H1 (cell line): ENCODE data around the gene FCN2. TPM values are rescaled to one million over a fixed set of nuclear protein-coding genes. Genes with fewer than 3 reads are reported as not detected.

Source experiments
- CTCF ChIA-PET: fragments of 300-600 bp; sonication (Branson Sonifier 250); formaldehyde crosslinking; loops from one replicate; lab custom pipeline; 2021; ENCODE audit not compliant: partially characterized antibody; lab: Charles Lee
- POLR2A ChIA-PET: fragments of 300-600 bp; sonication (Branson Sonifier 250); formaldehyde crosslinking; loops from one replicate; lab custom pipeline; 2021; ENCODE audit warnings: inconsistent platforms; ENCODE audit not compliant: partially characterized antibody; lab: Charles Lee
- DNase-seq, 2 experiments: peaks; one replicate each; pipeline versions ENCODE4 v3.0.0 to v3.0.0-alpha.2; 2010 to 2022; ENCODE audit warnings: low spot score in 2 of 2, low read depth in 1 of 2, mixed read lengths in 1 of 2
- FAIRE-seq: peaks from 2 replicates; lab custom pipeline; 2011; peaks lifted over from hg19 to GRCh38; lab: Jason Lieb, UNC
- H2AFZ ChIP-seq: 2 replicates; pipeline ENCODE4 v1.8.1; 2012; ENCODE audit warnings: low read length, inconsistent platforms
- H2AK5ac ChIP-seq: 2 replicates; pipeline ENCODE4 v1.6.1; 2013; ENCODE audit warnings: low read depth, low read length
- H2BK120ac ChIP-seq: replicated peaks from 2 replicates; pipeline ENCODE3; 2013; ENCODE audit warnings: low read depth, low read length, inconsistent platforms
- H2BK12ac ChIP-seq: 2 replicates; pipeline ENCODE4 v1.6.1; 2013; ENCODE audit warnings: low read depth, low read length
- H2BK15ac ChIP-seq: 2 replicates; pipeline ENCODE4 v1.6.1; 2013; ENCODE audit warnings: low read length
- H2BK20ac ChIP-seq: 2 replicates; pipeline ENCODE4 v1.6.1; 2013; ENCODE audit warnings: low read length
- H2BK5ac ChIP-seq: 2 replicates; pipeline ENCODE4 v1.6.1; 2013; ENCODE audit warnings: low read depth, low read length
- H3K14ac ChIP-seq: 2 replicates; pipeline ENCODE4 v1.6.1; 2013; ENCODE audit warnings: inconsistent platforms; ENCODE audit not compliant: insufficient read length
- H3K18ac ChIP-seq: 2 replicates; pipeline ENCODE4 v1.6.1; 2013; ENCODE audit warnings: low read length; ENCODE audit errors: extremely low read depth
- H3K23ac ChIP-seq: 2 replicates; pipeline ENCODE4 v1.6.1; 2013; ENCODE audit warnings: inconsistent platforms; ENCODE audit not compliant: insufficient read length
- H3K23me2 ChIP-seq: 2 replicates; pipeline ENCODE4 v1.6.1; 2013; ENCODE audit warnings: low read depth, low read length
- H3K27ac ChIP-seq: 2 replicates; pipeline ENCODE4 v1.6.1; 2011; ENCODE audit warnings: low read depth, low read length, inconsistent platforms
- H3K27me3 ChIP-seq, 4 experiments: replicated peaks in 1 of 4; 1 replicate in 1 of 4; 2 replicates in 3 of 4; pipeline versions ENCODE4 v1.6.1 to v1.8.1; 2011 to 2013; ENCODE audit warnings: low read length in 3 of 4, mild to moderate bottlenecking in 3 of 4, inconsistent platforms in 2 of 4, mixed read lengths in 2 of 4, moderate library complexity in 1 of 4; ENCODE audit not compliant: control insufficient read depth in 3 of 4, insufficient read depth in 3 of 4; ENCODE audit errors: extremely low read depth in 1 of 4
- H3K36me3 ChIP-seq, 4 experiments: 2 replicates each; pipeline versions ENCODE4 v1.6.1 to v1.8.1; 2011 to 2013; ENCODE audit warnings: mild to moderate bottlenecking in 4 of 4, low read length in 3 of 4, moderate library complexity in 2 of 4, control low read depth in 1 of 4, inconsistent platforms in 1 of 4; ENCODE audit not compliant: insufficient read depth in 4 of 4, control insufficient read depth in 2 of 4
- H3K4ac ChIP-seq: replicated peaks from 2 replicates; pipeline ENCODE3; 2013; ENCODE audit warnings: low read length, low read depth, mixed read lengths, inconsistent platforms; ENCODE audit not compliant: insufficient read length
- H3K4me1 ChIP-seq, 4 experiments: replicated peaks in 1 of 4; 1 replicate in 1 of 4; 2 replicates in 3 of 4; pipeline versions ENCODE4 v1.6.1 to v1.8.1; 2011 to 2013; ENCODE audit warnings: low read length in 3 of 4, inconsistent platforms in 2 of 4, mixed read lengths in 1 of 4; ENCODE audit not compliant: insufficient read depth in 4 of 4, control insufficient read depth in 3 of 4
- H3K4me2 ChIP-seq, 2 experiments: 2 replicates each; pipeline versions ENCODE4 v1.6.1 to v1.8.1; 2011 to 2013; ENCODE audit warnings: low read depth in 2 of 2, low read length in 2 of 2, control low read depth in 1 of 2, inconsistent platforms in 1 of 2, mild to moderate bottlenecking in 1 of 2; ENCODE audit not compliant: insufficient read depth in 1 of 2
- H3K4me3 ChIP-seq, 4 experiments: fragments of 200-600, 300-600 bp in 1 of 4; sonication (generic), shearing (Covaris generic), sonication (Bioruptor Twin) in 1 of 4; 2 replicates each; pipeline versions ENCODE4 v1.5.1 to v1.8.1; 2011 to 2016; ENCODE audit warnings: low read length in 4 of 4, low read depth in 3 of 4, control low read depth in 2 of 4, inconsistent platforms in 2 of 4, mild to moderate bottlenecking in 2 of 4, mixed read lengths in 1 of 4, moderate library complexity in 1 of 4; ENCODE audit not compliant: insufficient read depth in 2 of 4; ENCODE audit errors: extremely low read depth in 1 of 4
- H3K56ac ChIP-seq: replicated peaks from 2 replicates; pipeline ENCODE3; 2013; ENCODE audit warnings: low read depth, mild to moderate bottlenecking, mixed read lengths, low read length, inconsistent platforms; ENCODE audit not compliant: insufficient read length
- H3K79me1 ChIP-seq: 2 replicates; pipeline ENCODE4 v1.6.1; 2013; ENCODE audit warnings: low read depth, low read length, control low read depth
- H3K79me2 ChIP-seq, 2 experiments: 2 replicates each; pipeline versions ENCODE4 v1.6.1 to v1.8.1; 2012 to 2013; ENCODE audit warnings: low read length in 2 of 2, mild to moderate bottlenecking in 2 of 2, inconsistent platforms in 1 of 2; ENCODE audit not compliant: insufficient read depth in 2 of 2, control insufficient read depth in 1 of 2
- H3K9ac ChIP-seq, 4 experiments: replicated peaks in 1 of 4; 1 replicate in 1 of 4; 2 replicates in 3 of 4; pipeline versions ENCODE4 v1.6.1 to v1.8.1; 2011 to 2013; ENCODE audit warnings: low read depth in 3 of 4, low read length in 3 of 4, control low read depth in 2 of 4, mild to moderate bottlenecking in 2 of 4, moderate library complexity in 2 of 4, inconsistent platforms in 1 of 4; ENCODE audit errors: extremely low read depth in 1 of 4
- H3K9me3 ChIP-seq, 2 experiments: 2 replicates each; pipeline versions ENCODE4 v1.6.1 to v1.8.1; 2012 to 2013; ENCODE audit warnings: mild to moderate bottlenecking in 2 of 2, moderate library complexity in 2 of 2, control low read depth in 1 of 2, inconsistent platforms in 1 of 2, low read depth in 1 of 2, low read length in 1 of 2, mixed read lengths in 1 of 2; ENCODE audit not compliant: insufficient read depth in 2 of 2
- H4K20me1 ChIP-seq, 2 experiments: replicated peaks in 1 of 2; 2 replicates each; pipeline versions ENCODE3 to v1.8.1; 2011 to 2013; ENCODE audit warnings: inconsistent platforms in 2 of 2, low read length in 2 of 2, mild to moderate bottlenecking in 1 of 2; ENCODE audit not compliant: insufficient read depth in 2 of 2, control insufficient read depth in 1 of 2
- H4K5ac ChIP-seq: 2 replicates; pipeline ENCODE4 v1.6.1; 2013; ENCODE audit warnings: low read length, low read depth, mixed read lengths, inconsistent platforms; ENCODE audit not compliant: insufficient read length
- H4K8ac ChIP-seq: 2 replicates; pipeline ENCODE4 v1.8.0; 2013; ENCODE audit warnings: mild to moderate bottlenecking, moderate library complexity, low read length, inconsistent platforms; ENCODE audit not compliant: insufficient read depth; ENCODE audit errors: extremely low read depth
- H4K91ac ChIP-seq: replicated peaks from 2 replicates; pipeline ENCODE3; 2013; ENCODE audit warnings: low read length, mixed read lengths, inconsistent platforms; ENCODE audit not compliant: insufficient read length
- BCL11A ChIP-seq, 2 experiments: IDR thresholded peaks; one replicate each; pipeline ENCODE4 v1.6.1; 2011; ENCODE audit warnings: low read depth in 2 of 2, low read length in 2 of 2, mild to moderate bottlenecking in 2 of 2
- CBX5 ChIP-seq: fragments of 300-800, 300-1000 bp; sonication (generic); IDR thresholded peaks from 2 replicates; pipeline ENCODE4 v1.7.1; 2016; ENCODE audit warnings: antibody characterized with exemption, low read length, low read depth
- CBX8 ChIP-seq: fragments of 300-800, 300-1000 bp; sonication (generic); IDR thresholded peaks from 2 replicates; pipeline ENCODE4 v1.7.1; 2016; ENCODE audit warnings: low read depth, low read length, borderline replicate concordance
- CTCF ChIP-seq, 3 experiments: IDR thresholded peaks; 1 replicate in 2 of 3; 2 replicates in 1 of 3; pipeline versions ENCODE4 v1.5.1 to v1.6.1; 2011; ENCODE audit warnings: low read length in 3 of 3, mild to moderate bottlenecking in 3 of 3, inconsistent platforms in 2 of 3, low read depth in 1 of 3, moderate library complexity in 1 of 3; ENCODE audit not compliant: insufficient read depth in 1 of 3; ENCODE audit errors: control extremely low read depth in 1 of 3
- EZH2 ChIP-seq: fragments of 200-600 bp; sonication (generic); IDR thresholded peaks from 2 replicates; pipeline ENCODE4 v1.7.1; 2012; ENCODE audit warnings: low read depth, mild to moderate bottlenecking, moderate library complexity, low read length, inconsistent platforms; ENCODE audit not compliant: severe bottlenecking
- FOSL1 ChIP-seq: IDR thresholded peaks from 2 replicates; pipeline ENCODE4 v1.6.1; 2011; ENCODE audit warnings: mild to moderate bottlenecking, low read depth, low read length, moderate library complexity; ENCODE audit not compliant: insufficient read depth
- GABPA ChIP-seq: IDR thresholded peaks from 2 replicates; pipeline ENCODE4 v1.6.1; 2011; ENCODE audit warnings: mild to moderate bottlenecking, low read length, moderate library complexity, borderline replicate concordance; ENCODE audit not compliant: insufficient read depth
- NANOG ChIP-seq: IDR thresholded peaks from 2 replicates; pipeline ENCODE4 v1.6.1; 2011; ENCODE audit warnings: low read length, low read depth, mild to moderate bottlenecking, inconsistent platforms; ENCODE audit not compliant: insufficient read depth, poor library complexity, severe bottlenecking
- SP2 ChIP-seq: IDR thresholded peaks from 2 replicates; pipeline ENCODE4 v1.6.1; 2012; ENCODE audit warnings: mild to moderate bottlenecking, low read length, inconsistent platforms
- ZNF274 ChIP-seq: IDR thresholded peaks from 2 replicates; pipeline ENCODE4 v1.7.0; 2012; ENCODE audit warnings: low read length, borderline replicate concordance; ENCODE audit errors: extremely low read depth
- WGBS, 2 experiments: shearing (Covaris generic) in 1 of 2; methylation state at CpG; one replicate each; pipeline versions ENCODE4 v1.1.6 to v1.1.7; 2013 to 2015; ENCODE audit warnings: low lambda C conversion rate in 2 of 2, mixed read lengths in 2 of 2, inconsistent platforms in 1 of 2, low coverage in 1 of 2, missing lambda C conversion rate in 1 of 2; ENCODE audit not compliant: insufficient replicate concordance in 2 of 2, insufficient coverage in 1 of 2, insufficient read length in 1 of 2; ENCODE audit errors: extremely low coverage in 1 of 2, missing lambda C conversion rate in 1 of 2; 5-methylcytosine and 5-hydroxymethylcytosine counted together
- polyA plus RNA-seq, 7 experiments: library from polyadenylated mRNA; depleted of rRNA in 3 of 7; stranded (reverse) in 5 of 7; unstranded in 2 of 7; fragments of >200 nt in 5 of 7; fragments of 200-250 nt in 2 of 7; gene quantifications; 1 replicate in 5 of 7; 2 replicates in 1 of 7; 4 replicates in 1 of 7; pipeline versions ENCODE4 v1.2.1 to v1.2.3, GENCODE V29; 2011 to 2013; ENCODE audit warnings: missing spikeins in 2 of 7, mixed read lengths in 2 of 7
- total RNA-seq: library from RNA; stranded (reverse); fragmentation: NEBNext Ultra II Directional; extraction: Animal tissue kit (Norgen Biotek cat#: 25700); gene quantifications from 2 replicates; pipeline ENCODE4 v1.2.1, GENCODE V29; 2021

The FCN2 gene
- total and polyA plus RNA-seq, 2 of the 8 experiments (the other 6 are each of a cell fraction or from before 2014, with no cell fraction given), result not detected

GRCh38 chr9:134908524-134909309 lies 28.1 kb downstream of the FCN2 start:
- FAIRE-seq, result no peak
- no peaks in the 10 kb centered on the region for H3K79me1 ChIP-seq
- POLR2A ChIA-PET, result no interaction called here
- TF ChIP-seq CBX8, result no peak
- TF ChIP-seq NANOG, result no peak
- TF ChIP-seq ZNF274, result no peak
- no peak for TF ChIP-seq FOSL1
- TF ChIP-seq EZH2, result no peak
- TF ChIP-seq GABPA, result no peak
- no peak for TF ChIP-seq SP2
- no peak for TF ChIP-seq CTCF (IDR thresholded peaks at IDR 0.05; ENCODE audit: control extremely low read depth in 1 of 3, insufficient read depth in 1 of 3, low read depth in 1 of 3, low read length in 3 of 3)
- TF ChIP-seq CBX5, result no peak
- no peak for TF ChIP-seq BCL11A (IDR thresholded peaks at IDR 0.05; ENCODE audit: low read depth in 2 of 2, low read length in 2 of 2)

More at GRCh38 chr9:134908524-134909309, 28.1 kb downstream of the FCN2 start:
- Histone ChIP-seq H4K91ac (no peak overlapping the region), H4K5ac (no peak overlapping the region), H2BK5ac (no peak overlapping the region), H2BK12ac (no peak overlapping the region), H2AK5ac (no peak overlapping the region), H2BK120ac (no peak overlapping the region), H3K23ac (no peak overlapping the region), H3K18ac (no peak overlapping the region), H3K56ac (no peak overlapping the region), H3K4me1 (no peaks in the 10 kb centered on the region; a peak in 1 of 7 replicates), H3K23me2 (no peaks in the 10 kb centered on the region), H3K9me3 (no peaks in the 10 kb centered on the region), H4K20me1 (no peaks in the 10 kb centered on the region), H2BK15ac (no peak overlapping the region), H2BK20ac (no peak overlapping the region), H3K4ac (no peak overlapping the region), H4K8ac (no peak overlapping the region), H3K14ac (no peak overlapping the region), H3K36me3 (no peaks in the 10 kb centered on the region), H3K27ac (no peak overlapping the region), H3K4me2 (no peak overlapping the region), H3K9ac (no peak overlapping the region), H3K27me3 (no peaks in the 10 kb centered on the region), H3K4me3 (no peak overlapping the region), H2AFZ (no peak overlapping the region), H3K79me2 (no peaks in the 10 kb centered on the region)
- DNase-seq, result no peak
- 84% methylated on average over 13 of the region's 13 CpGs; no CpG with 5 or more reads in 1 of the 2 experiments for WGBS, 2 experiments
- CTCF ChIA-PET, result no interaction called here
